HG03108 (cell line): ENCODE data around the gene RXRG.
"Not testable (repeated sequence)": the region's sequence is repeated elsewhere in the genome, so short reads cannot be mapped to it uniquely, and the experiment has no call there.

Experiments
- ATAC-seq: cut with Tn5 transposase; IDR thresholded peaks from one replicate; pipeline ENCODE4 v1.9.1; 2021; ENCODE audit warnings: moderate library complexity; ENCODE audit not compliant: unreplicated experiment

The RXRG gene

GRCh38 chr1:165444897-165445370 lies at the start of gene RXRG:
Gene RXRG, minus strand, starts transcription at chr1:165445126. Its CDS starts 233 bp downstream, at chr1:165444893.
- no peak for ATAC-seq

- no peak for ATAC-seq
Observed at GRCh38 chr1:165492845-165493373, 48.0 kb upstream of the RXRG start.

GRCh38 chr1:165490175-165490574 lies 45.2 kb upstream of the RXRG start:
- no peak for ATAC-seq

- ATAC-seq, result no peak
Observed at GRCh38 chr1:165487921-165488320, 43.0 kb upstream of the RXRG start.

- ATAC-seq, result no peak
Observed at GRCh38 chr1:165486663-165487062, 41.7 kb upstream of the RXRG start.

GRCh38 chr1:165485716-165486115 lies 40.8 kb upstream of the RXRG start:
- no peak for ATAC-seq

- ATAC-seq, result no peak
Observed at GRCh38 chr1:165484532-165484931, 39.6 kb upstream of the RXRG start.

GRCh38 chr1:165483412-165483811 lies 38.5 kb upstream of the RXRG start:
- ATAC-seq, result no peak

- ATAC-seq, result no peak
Observed at GRCh38 chr1:165481820-165482532, 37.0 kb upstream of the RXRG start.

- no peak for ATAC-seq
Observed at GRCh38 chr1:165476776-165477175, 31.9 kb upstream of the RXRG start.

GRCh38 chr1:165474196-165474595 lies 29.3 kb upstream of the RXRG start:
- no peak for ATAC-seq

GRCh38 chr1:165473081-165473480 lies 28.2 kb upstream of the RXRG start:
- ATAC-seq, result no peak

GRCh38 chr1:165468726-165469249 lies 23.9 kb upstream of the RXRG start:
- no peak for ATAC-seq

GRCh38 chr1:165468253-165468652 lies 23.3 kb upstream of the RXRG start:
- ATAC-seq, result no peak

- ATAC-seq, result no peak
Observed at GRCh38 chr1:165467706-165468105, 22.8 kb upstream of the RXRG start.

GRCh38 chr1:165463978-165464377 lies 19.1 kb upstream of the RXRG start:
- ATAC-seq, result no peak

GRCh38 chr1:165459683-165460082 lies 14.8 kb upstream of the RXRG start:
- ATAC-seq, result not testable (repeated sequence)

GRCh38 chr1:165456861-165457260 lies 11.9 kb upstream of the RXRG start:
- no peak for ATAC-seq

GRCh38 chr1:165456114-165456513 lies 11.2 kb upstream of the RXRG start:
- no peak for ATAC-seq

- ATAC-seq, result no peak
Observed at GRCh38 chr1:165455111-165455510, 10.2 kb upstream of the RXRG start.

GRCh38 chr1:165454091-165454610 lies 9.2 kb upstream of the RXRG start:
- ATAC-seq, result no peak
